GM06990 (cell line): ENCODE data around the gene KMT2E.

ENCODE experiments used
- DNase-seq: peaks from one replicate; pipeline ENCODE4 v3.0.0-alpha.2; 2011; ENCODE audit not compliant: insufficient read length; ENCODE audit errors: extremely low read depth
- H3K27me3 ChIP-seq: replicated peaks from 2 replicates; pipeline ENCODE4 v1.6.0; 2011; ENCODE audit warnings: low read length; ENCODE audit not compliant: control insufficient read depth, insufficient read depth
- H3K36me3 ChIP-seq: 2 replicates; pipeline ENCODE4 v1.5.1; 2011; ENCODE audit warnings: low read length; ENCODE audit not compliant: control insufficient read depth, insufficient read depth
- H3K4me3 ChIP-seq: replicated peaks from 2 replicates; pipeline ENCODE4 v1.5.1; 2011; ENCODE audit warnings: low read depth, mild to moderate bottlenecking, control low read depth, low read length
- TF ChIP-seq, protein P1 (sequence below): IDR thresholded peaks from 2 replicates; pipeline ENCODE4 v1.5.1; 2011; ENCODE audit warnings: low read length, control low read depth, mild to moderate bottlenecking, inconsistent platforms; ENCODE audit not compliant: insufficient read depth, poor library complexity, severe bottlenecking

The KMT2E gene

DNA sequence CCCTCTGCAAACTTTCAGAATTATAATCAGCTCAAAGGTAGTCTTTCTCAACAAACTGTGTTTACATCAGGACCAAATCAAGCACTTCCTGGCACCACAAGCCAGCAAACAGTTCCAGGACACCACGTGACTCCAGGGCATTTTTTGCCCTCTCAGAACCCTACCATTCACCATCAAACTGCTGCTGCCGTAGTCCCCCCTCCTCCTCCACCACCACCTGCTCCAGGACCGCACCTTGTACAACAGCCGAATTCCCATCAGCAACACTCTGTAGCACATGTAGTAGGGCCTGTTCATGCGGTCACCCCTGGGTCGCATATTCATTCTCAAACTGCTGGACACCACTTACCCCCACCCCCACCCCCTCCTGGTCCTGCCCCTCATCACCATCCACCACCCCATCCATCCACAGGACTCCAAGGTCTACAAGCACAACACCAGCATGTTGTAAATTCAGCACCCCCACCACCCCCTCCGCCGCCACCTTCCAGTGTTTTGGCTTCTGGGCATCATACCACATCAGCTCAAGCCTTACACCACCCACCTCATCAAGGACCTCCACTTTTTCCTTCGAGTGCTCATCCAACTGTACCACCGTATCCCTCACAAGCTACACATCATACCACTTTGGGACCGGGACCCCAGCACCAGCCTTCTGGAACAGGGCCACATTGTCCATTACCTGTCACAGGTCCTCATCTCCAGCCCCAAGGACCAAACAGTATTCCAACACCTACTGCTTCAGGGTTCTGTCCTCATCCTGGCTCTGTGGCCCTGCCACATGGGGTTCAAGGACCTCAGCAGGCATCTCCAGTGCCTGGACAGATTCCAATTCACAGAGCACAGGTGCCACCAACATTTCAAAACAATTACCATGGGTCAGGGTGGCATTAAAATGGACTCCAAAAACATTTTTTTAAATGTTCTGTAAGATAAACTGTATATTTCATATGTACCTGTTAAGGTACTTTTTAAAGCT lies 98.7 kb downstream of the KMT2E start:
- Histone ChIP-seq H3K4me3 (no peak overlapping the region), H3K36me3 (peaks cover 12% of the 10 kb centered on the region), H3K27me3 (no peaks in the 10 kb centered on the region)
- TF ChIP-seq, protein P1, sequence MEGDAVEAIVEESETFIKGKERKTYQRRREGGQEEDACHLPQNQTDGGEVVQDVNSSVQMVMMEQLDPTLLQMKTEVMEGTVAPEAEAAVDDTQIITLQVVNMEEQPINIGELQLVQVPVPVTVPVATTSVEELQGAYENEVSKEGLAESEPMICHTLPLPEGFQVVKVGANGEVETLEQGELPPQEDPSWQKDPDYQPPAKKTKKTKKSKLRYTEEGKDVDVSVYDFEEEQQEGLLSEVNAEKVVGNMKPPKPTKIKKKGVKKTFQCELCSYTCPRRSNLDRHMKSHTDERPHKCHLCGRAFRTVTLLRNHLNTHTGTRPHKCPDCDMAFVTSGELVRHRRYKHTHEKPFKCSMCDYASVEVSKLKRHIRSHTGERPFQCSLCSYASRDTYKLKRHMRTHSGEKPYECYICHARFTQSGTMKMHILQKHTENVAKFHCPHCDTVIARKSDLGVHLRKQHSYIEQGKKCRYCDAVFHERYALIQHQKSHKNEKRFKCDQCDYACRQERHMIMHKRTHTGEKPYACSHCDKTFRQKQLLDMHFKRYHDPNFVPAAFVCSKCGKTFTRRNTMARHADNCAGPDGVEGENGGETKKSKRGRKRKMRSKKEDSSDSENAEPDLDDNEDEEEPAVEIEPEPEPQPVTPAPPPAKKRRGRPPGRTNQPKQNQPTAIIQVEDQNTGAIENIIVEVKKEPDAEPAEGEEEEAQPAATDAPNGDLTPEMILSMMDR, result no peak
- no peak for DNase-seq

DNA sequence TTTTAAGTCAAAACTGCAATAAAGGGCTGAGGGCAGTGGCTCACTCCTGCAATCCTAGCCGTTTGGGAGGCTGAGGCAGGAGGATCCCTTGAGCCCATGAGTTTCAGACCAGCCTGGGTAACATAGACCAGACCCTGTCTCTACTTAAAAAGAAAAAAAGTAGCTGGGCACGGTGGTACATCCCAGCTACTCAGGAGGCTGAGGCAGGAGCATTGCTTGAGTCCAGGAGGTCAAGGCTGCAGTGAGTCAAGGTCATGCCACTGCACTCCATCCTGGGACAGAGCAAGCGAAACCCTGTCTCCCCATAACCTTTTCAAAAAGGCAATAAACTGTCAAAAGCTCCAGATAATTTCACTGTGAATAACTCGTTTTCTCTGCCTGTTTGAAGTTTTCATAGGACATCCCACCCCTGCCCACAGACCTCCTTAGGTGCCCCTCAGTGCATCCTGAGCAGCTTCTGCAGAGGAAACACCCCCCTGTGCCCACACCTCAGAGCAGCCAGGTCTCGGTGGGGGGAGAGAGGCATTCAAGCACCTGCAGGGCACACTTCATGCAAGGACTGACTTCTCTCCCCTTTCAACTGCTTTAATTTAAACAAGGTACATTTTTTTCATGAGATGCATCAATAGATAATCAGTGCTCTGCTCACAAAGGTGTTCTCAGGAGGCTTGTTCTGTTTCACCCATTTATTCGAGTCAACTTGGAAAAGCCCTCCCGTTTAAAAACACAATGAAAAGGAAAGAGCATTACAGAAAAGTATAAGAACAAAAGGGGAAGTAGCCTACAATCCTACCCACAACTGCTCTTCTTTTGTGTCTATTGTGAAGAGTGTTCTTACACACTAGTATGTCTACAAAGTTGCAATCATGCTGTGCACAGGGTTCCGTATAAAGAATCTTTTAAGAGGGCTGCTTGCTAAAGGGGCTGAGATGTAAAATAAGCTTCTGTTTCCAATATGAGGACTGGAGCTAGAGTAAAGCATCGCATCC lies 104.9 kb downstream of the KMT2E start:
- Histone ChIP-seq H3K4me3 (no peak overlapping the region), H3K27me3 (no peaks in the 10 kb centered on the region), H3K36me3 (peaks cover under 1% of the 10 kb centered on the region)
- DNase-seq, result peak; percentile 37
- TF ChIP-seq, protein P1, result no peak

DNA sequence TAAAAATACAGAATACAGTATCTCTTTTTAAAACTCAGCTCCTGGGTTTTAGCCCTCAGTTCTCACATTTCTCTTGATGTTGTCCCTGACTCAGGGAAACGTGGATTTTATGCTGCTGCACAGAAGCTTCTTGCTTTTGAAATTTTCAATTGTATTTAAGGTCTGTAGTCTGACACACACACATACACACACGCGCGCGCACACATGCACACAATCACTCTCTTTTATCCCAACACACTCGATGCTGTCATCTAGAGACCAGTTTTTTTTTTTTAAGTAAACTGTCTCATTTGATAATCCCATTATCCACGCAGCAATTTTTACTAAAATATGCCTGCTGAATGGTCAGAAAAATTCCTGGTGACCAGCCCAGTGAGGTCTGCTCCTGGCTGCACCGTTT lies 108.6 kb downstream of the KMT2E start:
- Histone ChIP-seq H3K27me3 (no peaks in the 10 kb centered on the region), H3K36me3 (peaks cover 5% of the 10 kb centered on the region), H3K4me3 (no peak overlapping the region)
- no peak for DNase-seq
- TF ChIP-seq, protein P1, result no peak

DNA sequence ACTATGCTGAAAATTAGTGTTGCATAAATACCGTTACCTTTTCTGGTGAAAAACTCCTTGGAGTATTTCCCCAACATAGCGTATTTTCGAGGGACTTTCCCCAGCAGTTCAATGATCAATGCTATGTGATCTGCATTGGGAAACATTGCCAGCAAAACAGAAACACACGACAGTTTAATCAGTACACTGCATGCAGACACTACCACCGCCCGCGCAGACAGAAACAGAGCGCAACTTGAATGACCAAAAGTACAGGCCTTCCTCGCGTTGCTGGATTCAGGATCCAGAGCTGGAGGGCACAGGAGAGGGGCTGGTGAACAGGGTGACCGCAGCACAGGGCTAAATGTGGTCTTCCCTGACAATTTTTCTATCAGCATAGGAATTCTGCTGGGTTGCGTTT lies 111.7 kb downstream of the KMT2E start:
- Histone ChIP-seq H3K27me3 (no peaks in the 10 kb centered on the region), H3K4me3 (no peak overlapping the region), H3K36me3 (peaks cover 5% of the 10 kb centered on the region)
- no peak for DNase-seq
- TF ChIP-seq, protein P1, result no peak

DNA sequence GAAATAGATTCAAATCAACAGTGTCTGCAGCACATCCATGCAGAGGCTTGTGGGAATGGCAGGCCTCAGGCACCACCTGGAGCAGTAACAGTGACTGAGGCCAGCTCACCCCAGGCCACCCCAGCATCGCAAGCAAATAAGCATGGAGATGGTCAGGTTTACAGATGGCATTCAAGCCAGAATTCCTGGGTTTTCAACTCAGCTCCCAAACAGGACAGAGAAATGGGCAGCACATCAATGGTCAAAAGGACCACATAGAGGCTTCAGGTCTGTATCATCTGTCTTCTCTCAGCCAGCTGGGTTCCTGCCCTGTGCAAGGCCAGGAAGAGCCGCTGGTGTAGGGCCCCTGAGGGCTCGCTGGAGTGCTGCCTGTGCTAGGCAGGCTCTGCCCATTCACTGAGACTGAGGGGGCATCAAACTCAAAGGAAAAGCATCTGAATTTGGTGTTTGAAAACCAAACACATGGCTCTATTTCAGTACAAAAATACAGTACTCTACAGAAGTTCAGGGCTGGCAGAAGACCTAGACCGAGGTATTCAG lies 112.5 kb downstream of the KMT2E start:
- H3K27me3 ChIP-seq, result no peaks in the 10 kb centered on the region
- no peak overlapping the region for H3K4me3 ChIP-seq
- TF ChIP-seq, protein P1, result no peak
- DNase-seq, result no peak
- H3K36me3 ChIP-seq, result peaks cover 5% of the 10 kb centered on the region
